ENCODE data around the gene TRPM3. TPM values are rescaled to one million over a fixed set of nuclear protein-coding genes. Genes with fewer than 3 reads are reported as not detected.

The TRPM3 gene
- total RNA-seq, 1 donor from 2014 or later: 0.35 TPM

GRCh38 chr9:71052287-71052686, 69.1 kb downstream of the TRPM3 start:
- Histone ChIP-seq H3K36me3 (no peaks in the 10 kb centered on the region), H3K9me3 (no peaks in the 10 kb centered on the region), H3K27me3 (no peaks in the 10 kb centered on the region), H3K27ac (no peak overlapping the region), H3K4me1 (no peaks in the 10 kb centered on the region), H3K4me3 (no peak overlapping the region)
- intact Hi-C loops (cut with DNase I): no loop called here
- TF ChIP-seq CTCF (IDR thresholded peaks at IDR 0.05): no peak
- no peak for DNase-seq
- no peak for ATAC-seq

- Histone ChIP-seq H3K27me3 (no peaks in the 10 kb centered on the region), H3K9me3 (no peaks in the 10 kb centered on the region), H3K36me3 (no peaks in the 10 kb centered on the region), H3K4me1 (no peaks in the 10 kb centered on the region), H3K4me3 (no peak overlapping the region), H3K27ac (no peak overlapping the region)
- no peak for TF ChIP-seq CTCF (IDR thresholded peaks at IDR 0.05)
- intact Hi-C loops (cut with DNase I): no loop called here
- ATAC-seq: no peak
- no peak for DNase-seq
Measured at GRCh38 chr9:71048280-71048679, 73.1 kb downstream of the TRPM3 start.

GRCh38 chr9:71042448-71042990, 78.9 kb downstream of the TRPM3 start:
- ATAC-seq (no peak), DNase-seq (no peak)
- H3K27ac ChIP-seq: no peak overlapping the region
- H3K27me3 ChIP-seq: no peaks in the 10 kb centered on the region
- no peak for TF ChIP-seq CTCF (IDR thresholded peaks at IDR 0.05)
- intact Hi-C loops (cut with DNase I): no loop called here
- no peak overlapping the region for H3K4me3 ChIP-seq
- no peaks in the 10 kb centered on the region for H3K9me3 ChIP-seq
- no peaks in the 10 kb centered on the region for H3K4me1 ChIP-seq
- H3K36me3 ChIP-seq: no peaks in the 10 kb centered on the region

GRCh38 chr9:71037521-71037920, 83.9 kb downstream of the TRPM3 start:
- H3K27ac ChIP-seq: no peak overlapping the region
- H3K27me3 ChIP-seq: no peaks in the 10 kb centered on the region
- no peaks in the 10 kb centered on the region for H3K4me1 ChIP-seq
- intact Hi-C loops (cut with DNase I): no loop called here
- no peak overlapping the region for H3K4me3 ChIP-seq
- no peak for TF ChIP-seq CTCF (IDR thresholded peaks at IDR 0.05)
- ATAC-seq (no peak), DNase-seq (no peak)
- H3K36me3 ChIP-seq: no peaks in the 10 kb centered on the region
- H3K9me3 ChIP-seq: no peaks in the 10 kb centered on the region

GRCh38 chr9:71036501-71036900, 84.9 kb downstream of the TRPM3 start:
- Histone ChIP-seq H3K4me1 (no peaks in the 10 kb centered on the region), H3K9me3 (no peaks in the 10 kb centered on the region), H3K27me3 (no peaks in the 10 kb centered on the region), H3K36me3 (no peaks in the 10 kb centered on the region), H3K27ac (no peak overlapping the region), H3K4me3 (no peak overlapping the region)
- ATAC-seq (no peak), DNase-seq (no peak)
- intact Hi-C loops (cut with DNase I): no loop called here
- no peak for TF ChIP-seq CTCF (IDR thresholded peaks at IDR 0.05)

- H3K36me3 ChIP-seq: no peaks in the 10 kb centered on the region
- TF ChIP-seq CTCF (IDR thresholded peaks at IDR 0.05): no peak
- H3K9me3 ChIP-seq: no peaks in the 10 kb centered on the region
- no peak for ATAC-seq
- intact Hi-C loops (cut with DNase I): no loop called here
- H3K4me1 ChIP-seq: no peaks in the 10 kb centered on the region
- no peak overlapping the region for H3K4me3 ChIP-seq
- no peak for DNase-seq
- no peak overlapping the region for H3K27ac ChIP-seq
- H3K27me3 ChIP-seq: no peaks in the 10 kb centered on the region
Measured at GRCh38 chr9:71032779-71033178, 88.6 kb downstream of the TRPM3 start.

All from upper lobe of right lung (tissue), 1 donor.